HEK293 (cell line): Measurements from ENCODE around the gene PDSS2.

Experiments
- TSHZ1 ChIP-seq: fragments of 450-650 bp; formaldehyde crosslinking; IDR thresholded peaks from 2 replicates; pipeline ENCODE4 v1.5.1; 2016; ENCODE audit warnings: missing biosample characterization, missing genetic modification characterization, borderline replicate concordance
- ZNF302 ChIP-seq: fragments of 450-650 bp; formaldehyde crosslinking; IDR thresholded peaks from 2 replicates; pipeline ENCODE4 v1.5.1; 2016; ENCODE audit warnings: missing biosample characterization, missing genetic modification characterization, low read depth
- ZNF624 ChIP-seq: fragments of 450-650 bp; formaldehyde crosslinking; IDR thresholded peaks from 2 replicates; pipeline ENCODE4 v1.5.1; 2017; ENCODE audit warnings: missing biosample characterization, missing genetic modification characterization

GRCh38 chr6:107186047-107186446 lies 273.3 kb downstream of the PDSS2 start:
- no peak for TF ChIP-seq ZNF302 (tag by site-specific recombination)
- no peak for TF ChIP-seq TSHZ1
- no peak for TF ChIP-seq ZNF624 (tag by site-specific recombination)
